ENCODE results near the gene JAML. TPM values are rescaled to one million over a fixed set of nuclear protein-coding genes. Genes with fewer than 3 reads are reported as not detected.
A peak's percentile ranks its signal among the peaks of the same experiment; 100 is the strongest.

JAML gene
- total and polyA plus RNA-seq, 2 of the 8 experiments (the other 6 are each of a cell fraction or from before 2014, with no cell fraction given): 0.12 to 0.58 TPM

DNA sequence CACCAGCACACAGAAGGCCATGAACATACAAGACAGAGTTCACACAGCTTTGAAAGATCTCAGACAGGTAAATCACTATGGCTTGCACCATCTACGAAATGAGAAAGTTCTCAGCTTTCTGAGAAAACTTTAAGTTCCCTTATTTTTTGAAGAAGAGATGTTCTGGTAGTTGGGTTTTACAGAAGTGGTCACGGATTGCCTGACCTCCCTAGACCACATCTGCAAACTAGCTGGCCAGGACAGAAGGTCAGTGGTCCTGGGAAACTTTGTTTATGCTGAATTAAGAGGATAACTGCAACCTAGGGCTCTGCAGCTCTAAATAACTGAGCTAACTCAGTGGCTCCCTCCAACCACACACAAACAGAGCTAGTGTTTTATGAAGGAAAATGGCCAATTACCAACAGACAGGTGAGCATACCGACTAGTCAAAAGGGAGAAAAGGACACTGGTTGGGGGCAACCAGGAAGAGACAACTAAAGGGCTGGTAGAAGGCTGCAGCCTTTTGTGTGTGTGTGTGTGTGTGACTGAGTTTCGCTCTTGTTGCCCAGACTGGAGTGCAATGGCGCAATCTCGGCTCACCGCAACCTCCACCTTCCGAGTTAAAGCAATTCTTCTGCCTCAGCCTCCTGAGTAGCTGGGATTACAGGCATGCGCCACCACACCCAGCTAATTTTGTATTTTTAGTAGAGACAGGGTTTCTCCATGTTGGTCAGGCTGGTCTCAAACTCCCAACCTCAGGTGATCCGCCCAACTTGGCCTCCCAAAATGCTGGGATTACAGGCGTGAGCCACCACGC, 39.8 kb downstream of the JAML start:
- ChIA-PET POLR2A (ENCODE audit: partially characterized antibody) (interaction anchor here (1.2 kb wide), 1 partner anchor 10 kb away, joined by 3 read pairs; no protein-coding TSS in a partner anchor), CTCF (ENCODE audit: partially characterized antibody) (interaction anchor here (0.6 to 2.4 kb wide), 8 partner anchors 10 to 111 kb away, joined by 3 to 11 read pairs (median 4); no protein-coding TSS in a partner anchor)
- Histone ChIP-seq H3K14ac (ENCODE audit: insufficient read length) (no peak overlapping the region), H3K4me3 (ENCODE audit: extremely low read depth in 1 of 4, insufficient read depth in 2 of 4, low read depth in 3 of 4, low read length in 4 of 4) (no peak overlapping the region), H4K20me1 (replicated peaks in 1 of 2; ENCODE audit: control insufficient read depth in 1 of 2, insufficient read depth in 2 of 2, low read length in 2 of 2) (no peaks in the 10 kb centered on the region), H3K23ac (ENCODE audit: insufficient read length) (peak overlapping the region; percentile 40), H4K8ac (ENCODE audit: extremely low read depth, insufficient read depth, low read length) (no peak overlapping the region), H3K79me2 (ENCODE audit: control insufficient read depth in 1 of 2, insufficient read depth in 2 of 2, low read length in 2 of 2) (no peaks in the 10 kb centered on the region), H3K56ac (replicated peaks; ENCODE audit: insufficient read length, low read depth, low read length) (no peak overlapping the region), H3K36me3 (ENCODE audit: control insufficient read depth in 2 of 4, insufficient read depth in 4 of 4, low read length in 3 of 4) (no peaks in the 10 kb centered on the region), H3K9ac (replicated peaks in 1 of 4; ENCODE audit: extremely low read depth in 1 of 4, low read depth in 3 of 4, low read length in 3 of 4) (no peak overlapping the region), H3K27ac (ENCODE audit: low read depth, low read length) (no peak overlapping the region), H3K18ac (ENCODE audit: extremely low read depth, low read length) (no peak overlapping the region), H2AFZ (ENCODE audit: low read length) (no peak overlapping the region), H2BK5ac (ENCODE audit: low read depth, low read length) (no peak overlapping the region), H3K9me3 (ENCODE audit: insufficient read depth in 2 of 2, low read depth in 1 of 2, low read length in 1 of 2) (no peaks in the 10 kb centered on the region), H2BK12ac (ENCODE audit: low read depth, low read length) (no peak overlapping the region), H2BK20ac (ENCODE audit: low read length) (no peak overlapping the region), H3K4me2 (ENCODE audit: insufficient read depth in 1 of 2, low read depth in 2 of 2, low read length in 2 of 2) (no peak overlapping the region), H3K4ac (replicated peaks; ENCODE audit: insufficient read length, low read depth, low read length) (no peak overlapping the region), H2BK120ac (replicated peaks; ENCODE audit: low read depth, low read length) (no peak overlapping the region), H3K27me3 (replicated peaks in 1 of 4; ENCODE audit: control insufficient read depth in 3 of 4, extremely low read depth in 1 of 4, insufficient read depth in 3 of 4, low read length in 3 of 4) (no peaks in the 10 kb centered on the region), H2BK15ac (ENCODE audit: low read length) (no peak overlapping the region), H3K79me1 (ENCODE audit: low read depth, low read length) (no peaks in the 10 kb centered on the region), H3K4me1 (replicated peaks in 1 of 4; ENCODE audit: control insufficient read depth in 3 of 4, insufficient read depth in 4 of 4, low read length in 3 of 4) (peaks cover 6 to 8% (median 7%) of the 10 kb centered on the region in 4 experiments), H3K23me2 (ENCODE audit: low read depth, low read length) (peaks cover 3% of the 10 kb centered on the region; the same call in 1 of the 2 replicates), H4K5ac (ENCODE audit: insufficient read length, low read depth, low read length) (no peak overlapping the region), H2AK5ac (ENCODE audit: low read depth, low read length) (no peak overlapping the region), H4K91ac (replicated peaks; ENCODE audit: insufficient read length, low read length) (no peak overlapping the region)
- DNase-seq (ENCODE audit: low read depth in 1 of 2, low spot score in 2 of 2): no peak
- 85% methylated on average over 12 of the region's 12 CpGs; no CpG with 5 or more reads in 1 of the 2 experiments for WGBS, 2 experiments (ENCODE audit: extremely low coverage in 1 of 2, insufficient coverage in 1 of 2, insufficient read length in 1 of 2, insufficient replicate concordance in 2 of 2, low coverage in 1 of 2, low lambda C conversion rate in 2 of 2, missing lambda C conversion rate in 1 of 2)
- TF ChIP-seq SIN3A (conservative IDR thresholded peaks at IDR 0.05 in 1 of 2, IDR thresholded peaks at IDR 0.05 in 1 of 2; ENCODE audit: low read depth in 1 of 2, low read length in 2 of 2) (no peak), TCF12 (IDR thresholded peaks at IDR 0.05; ENCODE audit: low read depth, low read length) (no peak), ZNF274 (IDR thresholded peaks at IDR 0.05; ENCODE audit: borderline replicate concordance, extremely low read depth, low read length) (no peak), TEAD4 (IDR thresholded peaks at IDR 0.05; ENCODE audit: low read depth, low read length) (no peak), EZH2 (IDR thresholded peaks at IDR 0.05; ENCODE audit: low read depth, low read length, severe bottlenecking) (no peak)
- TF ChIP-seq, protein P1, sequence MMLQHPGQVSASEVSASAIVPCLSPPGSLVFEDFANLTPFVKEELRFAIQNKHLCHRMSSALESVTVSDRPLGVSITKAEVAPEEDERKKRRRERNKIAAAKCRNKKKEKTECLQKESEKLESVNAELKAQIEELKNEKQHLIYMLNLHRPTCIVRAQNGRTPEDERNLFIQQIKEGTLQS (IDR thresholded peaks at IDR 0.05; ENCODE audit: insufficient read depth, low read depth, low read length): no peak
- FAIRE-seq: no peak

Measured in H1 (cell line).